DOHH2 (cell line): ENCODE results near the gene ATF2.

Experiments used
- H3F3A ChIP-seq: fragments of 200-600 bp; sonication (generic), shearing (Covaris generic); 2 replicates; pipeline ENCODE4 v1.6.0; 2016; ENCODE audit warnings: antibody characterized with exemption, mild to moderate bottlenecking; ENCODE audit not compliant: control insufficient read depth, insufficient read depth
- H3K27ac ChIP-seq: fragments of 200-600 bp; sonication (generic); 2 replicates; pipeline ENCODE4 v1.5.1; 2014; ENCODE audit warnings: low read depth, mild to moderate bottlenecking, low read length, moderate library complexity
- H3K27me3 ChIP-seq: fragments of 200-600 bp; sonication (generic); 2 replicates; pipeline ENCODE4 v1.6.1; 2014; ENCODE audit warnings: mild to moderate bottlenecking, low read length, mixed read lengths; ENCODE audit not compliant: control insufficient read depth
- H3K36me3 ChIP-seq: fragments of 200-600 bp; sonication (generic); 2 replicates; pipeline ENCODE4 v1.6.1; 2014; ENCODE audit warnings: mild to moderate bottlenecking, low read length, moderate library complexity, mixed read lengths; ENCODE audit not compliant: control insufficient read depth
- H3K4me1 ChIP-seq: fragments of 200-600 bp; sonication (generic); 2 replicates; pipeline ENCODE4 v1.6.1; 2014; ENCODE audit warnings: mild to moderate bottlenecking, low read length, mixed read lengths; ENCODE audit not compliant: control insufficient read depth
- H3K4me2 ChIP-seq: fragments of 200-600 bp; sonication (generic); 2 replicates; pipeline ENCODE4 v1.6.0; 2014; ENCODE audit warnings: mild to moderate bottlenecking, low read length, moderate library complexity
- H3K4me3 ChIP-seq: fragments of 200-600 bp; sonication (generic); 2 replicates; pipeline ENCODE4 v1.5.1; 2014; ENCODE audit warnings: mild to moderate bottlenecking, low read length, mixed read lengths
- H3K79me2 ChIP-seq: fragments of 200-600 bp; sonication (generic); 2 replicates; pipeline ENCODE4 v1.6.1; 2014; ENCODE audit warnings: mild to moderate bottlenecking, low read length, mixed read lengths; ENCODE audit not compliant: control insufficient read depth
- H3K9me2 ChIP-seq: fragments of 200-600 bp; sonication (generic); replicated peaks from 2 replicates; pipeline ENCODE4 v1.6.1; 2014; ENCODE audit warnings: mild to moderate bottlenecking, low read length, mixed read lengths; ENCODE audit not compliant: control insufficient read depth
- H3K9me3 ChIP-seq: fragments of 200-600 bp; sonication (generic); 2 replicates; pipeline ENCODE4 v1.6.1; 2014; ENCODE audit warnings: antibody characterized with exemption, low read length, mixed read lengths; ENCODE audit not compliant: control insufficient read depth, insufficient read depth
- H4K20me1 ChIP-seq: fragments of 200-600 bp; sonication (generic); 2 replicates; pipeline ENCODE4 v1.6.0; 2014; ENCODE audit warnings: low read depth, mild to moderate bottlenecking, antibody characterized with exemption, low read length, moderate library complexity; ENCODE audit not compliant: control insufficient read depth, insufficient read depth
- EZH2phosphoT487 ChIP-seq: fragments of 200-600 bp; sonication (generic); IDR thresholded peaks from 2 replicates; pipeline ENCODE4 v1.6.1; 2017; ENCODE audit warnings: borderline replicate concordance, mild to moderate bottlenecking, antibody characterized with exemption, low read length, moderate library complexity, mixed read lengths
- TF ChIP-seq, protein P1 (sequence below): fragments of 200-600 bp; sonication (generic); IDR thresholded peaks from one replicate; pipeline ENCODE4 v1.5.1; 2014; ENCODE audit warnings: antibody characterized with exemption, mild to moderate bottlenecking, low read depth, low read length; ENCODE audit not compliant: poor library complexity, severe bottlenecking

The ATF2 gene

DNA sequence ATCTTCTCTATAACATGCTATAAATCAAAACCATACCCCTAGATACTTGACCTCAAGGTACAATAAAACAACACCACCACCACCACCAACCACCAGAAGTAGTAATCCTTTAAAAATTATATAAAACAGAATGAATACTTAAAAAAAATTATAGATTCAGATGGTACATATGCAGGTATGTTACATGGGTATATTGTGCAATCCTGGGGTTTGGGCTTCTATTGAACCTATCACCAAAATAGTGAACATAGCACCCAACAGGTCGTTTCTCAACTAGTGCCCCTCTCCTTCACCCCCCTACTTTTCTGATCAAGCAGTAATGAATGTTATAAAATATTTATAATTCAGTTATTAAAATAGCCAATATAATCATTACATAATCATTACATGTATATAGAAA lies 91.7 kb downstream of the ATF2 start:
- Histone ChIP-seq H3K9me2 (no peaks in the 10 kb centered on the region), H3K4me3 (no peak overlapping the region), H3K4me1 (no peaks in the 10 kb centered on the region), H3K36me3 (peaks cover 51% of the 10 kb centered on the region), H3K4me2 (no peak overlapping the region), H3K27ac (no peak overlapping the region), H3F3A (no peaks in the 10 kb centered on the region), H3K79me2 (no peaks in the 10 kb centered on the region), H3K9me3 (no peaks in the 10 kb centered on the region), H3K27me3 (no peaks in the 10 kb centered on the region), H4K20me1 (no peaks in the 10 kb centered on the region)
- TF ChIP-seq, protein P1, sequence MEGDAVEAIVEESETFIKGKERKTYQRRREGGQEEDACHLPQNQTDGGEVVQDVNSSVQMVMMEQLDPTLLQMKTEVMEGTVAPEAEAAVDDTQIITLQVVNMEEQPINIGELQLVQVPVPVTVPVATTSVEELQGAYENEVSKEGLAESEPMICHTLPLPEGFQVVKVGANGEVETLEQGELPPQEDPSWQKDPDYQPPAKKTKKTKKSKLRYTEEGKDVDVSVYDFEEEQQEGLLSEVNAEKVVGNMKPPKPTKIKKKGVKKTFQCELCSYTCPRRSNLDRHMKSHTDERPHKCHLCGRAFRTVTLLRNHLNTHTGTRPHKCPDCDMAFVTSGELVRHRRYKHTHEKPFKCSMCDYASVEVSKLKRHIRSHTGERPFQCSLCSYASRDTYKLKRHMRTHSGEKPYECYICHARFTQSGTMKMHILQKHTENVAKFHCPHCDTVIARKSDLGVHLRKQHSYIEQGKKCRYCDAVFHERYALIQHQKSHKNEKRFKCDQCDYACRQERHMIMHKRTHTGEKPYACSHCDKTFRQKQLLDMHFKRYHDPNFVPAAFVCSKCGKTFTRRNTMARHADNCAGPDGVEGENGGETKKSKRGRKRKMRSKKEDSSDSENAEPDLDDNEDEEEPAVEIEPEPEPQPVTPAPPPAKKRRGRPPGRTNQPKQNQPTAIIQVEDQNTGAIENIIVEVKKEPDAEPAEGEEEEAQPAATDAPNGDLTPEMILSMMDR, result no peak
- TF ChIP-seq EZH2phosphoT487, result no peak

- Histone ChIP-seq H3F3A (no peaks in the 10 kb centered on the region), H3K36me3 (peaks cover 33% of the 10 kb centered on the region), H4K20me1 (no peaks in the 10 kb centered on the region), H3K9me3 (no peaks in the 10 kb centered on the region), H3K27me3 (no peaks in the 10 kb centered on the region), H3K4me2 (no peak overlapping the region), H3K27ac (no peak overlapping the region), H3K4me1 (no peaks in the 10 kb centered on the region), H3K79me2 (no peaks in the 10 kb centered on the region), H3K4me3 (no peak overlapping the region), H3K9me2 (no peaks in the 10 kb centered on the region; the same call in 1 of the 2 replicates)
- TF ChIP-seq, protein P1, result no peak
- TF ChIP-seq EZH2phosphoT487, result no peak
These were observed 93.5 kb downstream of the ATF2 start for GRCh38 chr2:175074478-175074877.

- Histone ChIP-seq H4K20me1 (no peaks in the 10 kb centered on the region), H3K27me3 (no peaks in the 10 kb centered on the region), H3K4me2 (no peak overlapping the region), H3F3A (no peaks in the 10 kb centered on the region), H3K36me3 (peaks cover 10% of the 10 kb centered on the region), H3K4me3 (no peak overlapping the region), H3K9me2 (no peaks in the 10 kb centered on the region; the same call in 1 of the 2 replicates), H3K4me1 (no peaks in the 10 kb centered on the region), H3K9me3 (no peaks in the 10 kb centered on the region), H3K79me2 (no peaks in the 10 kb centered on the region), H3K27ac (no peak overlapping the region)
- no peak for TF ChIP-seq EZH2phosphoT487
- TF ChIP-seq, protein P1, result no peak
These were observed 99.5 kb downstream of the ATF2 start for GRCh38 chr2:175068534-175068933.

DNA sequence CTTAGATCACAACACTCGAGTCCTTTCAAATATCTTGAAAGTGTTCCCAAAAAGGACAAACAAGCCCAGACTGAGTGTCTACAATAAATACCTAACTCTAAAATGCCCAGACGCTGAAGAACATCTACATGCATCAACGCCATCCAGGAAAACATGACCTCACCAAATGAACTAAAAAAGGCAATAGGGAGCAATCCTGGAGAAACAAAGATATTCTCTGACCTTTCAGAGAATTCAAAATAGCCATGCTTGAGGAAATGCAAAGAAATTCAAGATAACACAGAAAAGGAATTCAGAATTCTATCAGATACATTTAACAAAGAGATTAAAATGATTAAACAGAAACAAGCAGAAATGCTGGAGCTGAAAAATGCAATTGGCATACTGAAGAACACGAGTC lies 101.6 kb downstream of the ATF2 start:
- H3K27me3 ChIP-seq, result no peaks in the 10 kb centered on the region
- no peaks in the 10 kb centered on the region for H3K36me3 ChIP-seq
- H3K9me2 ChIP-seq, result no peaks in the 10 kb centered on the region; the same call in 1 of the 2 replicates
- H3K79me2 ChIP-seq, result no peaks in the 10 kb centered on the region
- no peaks in the 10 kb centered on the region for H3K9me3 ChIP-seq
- H3F3A ChIP-seq, result no peaks in the 10 kb centered on the region
- H3K27ac ChIP-seq, result no peak overlapping the region
- H3K4me1 ChIP-seq, result no peaks in the 10 kb centered on the region; the same call in 1 of the 2 replicates
- no peak overlapping the region for H3K4me2 ChIP-seq
- H4K20me1 ChIP-seq, result no peaks in the 10 kb centered on the region
- TF ChIP-seq, protein P1, result no peak
- no peak for TF ChIP-seq EZH2phosphoT487
- H3K4me3 ChIP-seq, result no peak overlapping the region
